AG09319 (cell line): ENCODE data around the gene LLCFC1.

Source experiments
- DNase-seq: peaks from one replicate; pipeline ENCODE4 v3.0.0-alpha.2; 2010; ENCODE audit warnings: low read depth; ENCODE audit errors: extremely low read depth
- CTCF ChIP-seq: IDR thresholded peaks from 2 replicates; pipeline ENCODE4 v1.5.1; 2011; ENCODE audit warnings: low read depth, mild to moderate bottlenecking, inconsistent platforms, low read length, moderate library complexity

The LLCFC1 gene

GRCh38 chr7:142942746-142943145 lies 3.5 kb downstream of the LLCFC1 start:
- no peak for TF ChIP-seq CTCF
- no peak for DNase-seq

- DNase-seq: no peak
- no peak for TF ChIP-seq CTCF
Measured at GRCh38 chr7:142943706-142944268, 4.5 kb downstream of the LLCFC1 start.

GRCh38 chr7:142945001-142945400 lies 5.7 kb downstream of the LLCFC1 start:
- no peak for TF ChIP-seq CTCF
- no peak for DNase-seq

- TF ChIP-seq CTCF: no peak
- no peak for DNase-seq
Measured at GRCh38 chr7:142948603-142949002, 9.3 kb downstream of the LLCFC1 start.

- no peak for DNase-seq
- no peak for TF ChIP-seq CTCF
Measured at GRCh38 chr7:142950235-142950634, 11.0 kb downstream of the LLCFC1 start.

- TF ChIP-seq CTCF: no peak
- no peak for DNase-seq
Measured at GRCh38 chr7:142954680-142955268, 15.5 kb downstream of the LLCFC1 start.

- no peak for DNase-seq
Measured at GRCh38 chr7:142956951-142957623, 17.8 kb downstream of the LLCFC1 start.

More at GRCh38 chr7:142956951-142957623, 17.8 kb downstream of the LLCFC1 start:
- TF ChIP-seq CTCF: no peak
